CD4-positive, alpha-beta T cell treated with Interleukin-6 for 4 hours (primary cell): ENCODE measurements around the gene BDH1.

Experiments used
- DNase-seq: peaks from one replicate; pipeline ENCODE4 v3.0.0-alpha.2; 2020; ENCODE audit warnings: mixed read lengths

BDH1 gene

DNA sequence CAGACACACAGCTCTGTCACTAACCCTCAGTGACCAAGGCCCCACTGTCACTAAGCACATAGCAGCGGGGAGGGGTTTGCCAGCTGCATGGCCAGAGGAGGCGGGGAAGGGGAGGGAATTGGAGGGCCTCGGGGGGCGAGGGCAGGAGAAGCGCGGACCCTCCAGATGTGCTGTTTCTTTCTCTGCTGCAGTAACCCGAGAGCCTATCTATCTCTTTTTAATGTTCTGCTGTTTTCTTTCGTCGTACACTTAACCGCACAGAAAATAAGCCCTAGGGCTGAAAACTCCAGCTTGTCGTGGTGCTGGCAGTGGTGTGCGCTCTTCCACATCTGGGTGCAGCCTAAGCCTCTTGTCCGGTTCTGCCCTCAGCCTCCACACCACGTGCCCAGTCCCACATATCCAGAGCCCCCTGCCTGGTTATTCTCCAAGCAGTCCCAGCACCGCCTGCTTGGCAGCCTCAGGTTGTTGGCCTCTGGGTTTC, 51.1 kb downstream of the BDH1 start:
- DNase-seq, result no peak

DNA sequence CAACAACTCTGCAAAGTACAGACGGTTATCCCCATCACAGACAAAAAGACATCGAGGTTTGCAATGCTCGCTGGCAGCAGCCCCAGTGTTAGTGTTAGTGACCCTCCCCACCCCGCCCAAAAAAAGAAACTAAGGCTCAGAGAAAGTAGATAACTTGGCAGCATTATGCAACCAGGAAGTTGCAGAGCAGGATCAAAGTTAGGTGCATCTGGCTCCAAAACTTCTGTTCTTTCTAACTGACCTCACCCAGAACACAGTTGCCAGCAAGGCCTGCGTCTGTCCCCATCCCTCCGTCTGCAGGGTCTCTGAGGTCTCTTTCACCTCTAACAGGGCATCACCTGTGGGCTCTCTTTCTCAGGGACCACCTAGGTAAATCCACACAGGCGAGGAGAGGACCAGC, 51.5 kb downstream of the BDH1 start:
- no peak for DNase-seq

DNA sequence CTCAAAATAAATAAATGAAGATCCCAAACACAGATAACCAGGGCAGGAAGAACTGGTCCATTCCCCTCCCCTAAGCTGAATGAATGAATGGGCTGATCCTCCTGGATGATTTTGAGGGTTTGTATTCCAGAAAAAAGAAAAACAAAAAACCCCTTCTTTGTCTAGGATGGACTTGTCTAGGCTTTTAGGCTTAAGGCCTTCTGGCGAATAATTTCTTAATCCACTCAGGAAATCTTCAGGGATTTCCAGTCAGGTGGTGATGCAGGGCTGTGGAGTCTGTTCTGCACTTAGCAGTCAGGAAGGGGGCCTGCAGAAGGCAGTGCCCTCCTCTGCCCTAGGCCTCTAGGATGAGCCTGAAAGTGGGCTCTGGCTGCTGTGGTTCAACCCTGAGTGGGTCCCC, 52.1 kb downstream of the BDH1 start:
- DNase-seq, result no peak

DNA sequence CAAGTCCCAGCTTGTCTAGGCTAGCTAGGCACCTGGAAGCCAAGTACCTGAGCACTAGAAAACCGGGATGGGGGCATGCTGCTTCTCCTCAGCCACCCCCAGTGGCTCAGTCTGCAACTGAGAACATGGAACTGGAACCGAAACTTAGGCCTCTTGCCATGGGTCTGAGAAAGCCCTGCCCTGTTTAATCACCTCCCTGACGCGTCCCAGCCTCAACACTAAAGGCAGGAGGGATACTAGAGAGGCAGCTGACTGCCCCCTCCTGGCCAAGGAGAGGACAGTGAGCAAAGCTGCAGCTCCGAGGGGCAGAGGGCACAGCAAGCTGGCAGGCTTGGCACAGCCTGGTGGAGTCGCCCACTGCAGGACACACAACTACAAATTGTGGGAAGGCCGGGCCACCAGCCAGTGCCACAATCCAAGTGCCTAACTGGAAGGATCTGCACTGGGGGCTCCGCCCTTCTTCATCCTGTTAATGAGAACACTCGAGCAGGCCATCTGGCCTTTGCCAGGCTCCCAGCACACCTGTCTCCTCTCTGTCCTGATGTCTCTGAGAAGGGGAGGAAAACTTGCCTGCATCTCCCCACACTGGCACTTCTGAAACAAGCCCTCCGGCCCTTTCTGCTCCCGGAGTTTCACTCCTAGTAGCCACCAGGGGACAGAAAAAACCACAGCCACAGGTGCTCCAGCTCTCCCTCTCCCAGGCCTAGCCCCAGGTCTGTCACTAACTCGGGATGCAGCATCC, 53.7 kb downstream of the BDH1 start:
- DNase-seq, result peak; percentile 53

DNA sequence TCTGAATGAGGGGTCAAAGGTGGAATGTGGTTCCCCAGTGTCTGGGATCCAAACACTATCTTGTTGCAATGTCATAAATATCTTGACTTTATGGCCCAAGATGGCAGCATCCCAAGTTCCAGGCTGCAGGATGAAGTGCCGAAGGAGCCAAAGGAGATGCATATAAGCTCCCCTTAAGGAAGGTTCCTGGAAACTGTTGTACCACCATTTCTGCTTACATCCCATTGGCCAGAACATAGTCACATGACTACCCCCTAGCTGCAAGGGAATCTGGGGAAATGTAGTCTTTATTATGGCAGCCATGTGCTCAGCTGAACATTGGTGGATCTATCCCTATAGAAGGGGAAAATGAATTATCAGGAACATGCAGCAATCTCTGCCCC, 54.3 kb downstream of the BDH1 start:
- DNase-seq, result no peak

DNA sequence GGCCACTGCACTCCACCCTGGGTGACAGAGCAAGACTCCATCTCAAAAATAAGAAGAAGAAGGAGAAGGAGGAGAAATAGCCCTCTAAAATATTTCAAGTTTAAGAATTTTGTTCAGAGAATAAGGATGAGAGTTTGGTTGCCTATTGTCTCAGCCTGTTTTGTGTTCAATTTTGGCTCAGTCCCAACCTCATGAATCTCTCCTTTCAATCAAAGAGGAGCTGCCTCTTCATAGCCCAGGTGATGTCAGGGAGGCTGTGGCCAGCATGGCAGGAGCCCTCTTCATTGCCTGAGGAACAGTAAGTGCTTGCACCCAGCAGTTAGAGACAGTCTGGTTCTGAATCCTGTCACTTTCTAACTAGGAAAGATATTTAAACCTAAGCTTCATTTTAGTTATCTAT, 55.0 kb downstream of the BDH1 start:
- DNase-seq, result no peak

DNA sequence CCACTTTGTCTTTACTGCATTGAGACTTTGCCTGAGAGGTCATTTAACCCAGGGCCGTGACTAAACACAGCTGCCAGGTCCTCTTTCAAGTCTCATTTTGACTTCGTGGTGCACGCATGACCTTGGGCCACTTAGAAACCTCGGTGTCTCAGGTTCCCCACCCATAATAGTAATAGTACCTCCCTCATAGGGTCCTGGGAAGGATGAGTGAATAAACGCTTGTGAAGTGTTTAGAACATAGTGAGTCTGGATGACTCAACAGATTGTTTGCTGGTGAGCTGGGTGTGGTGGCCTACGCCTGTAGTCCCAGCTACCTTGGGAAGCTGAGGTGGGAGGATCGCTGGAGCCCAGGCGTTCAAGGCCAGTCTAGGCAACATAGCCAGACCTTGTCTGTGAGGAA, 56.3 kb downstream of the BDH1 start:
- no peak for DNase-seq

DNA sequence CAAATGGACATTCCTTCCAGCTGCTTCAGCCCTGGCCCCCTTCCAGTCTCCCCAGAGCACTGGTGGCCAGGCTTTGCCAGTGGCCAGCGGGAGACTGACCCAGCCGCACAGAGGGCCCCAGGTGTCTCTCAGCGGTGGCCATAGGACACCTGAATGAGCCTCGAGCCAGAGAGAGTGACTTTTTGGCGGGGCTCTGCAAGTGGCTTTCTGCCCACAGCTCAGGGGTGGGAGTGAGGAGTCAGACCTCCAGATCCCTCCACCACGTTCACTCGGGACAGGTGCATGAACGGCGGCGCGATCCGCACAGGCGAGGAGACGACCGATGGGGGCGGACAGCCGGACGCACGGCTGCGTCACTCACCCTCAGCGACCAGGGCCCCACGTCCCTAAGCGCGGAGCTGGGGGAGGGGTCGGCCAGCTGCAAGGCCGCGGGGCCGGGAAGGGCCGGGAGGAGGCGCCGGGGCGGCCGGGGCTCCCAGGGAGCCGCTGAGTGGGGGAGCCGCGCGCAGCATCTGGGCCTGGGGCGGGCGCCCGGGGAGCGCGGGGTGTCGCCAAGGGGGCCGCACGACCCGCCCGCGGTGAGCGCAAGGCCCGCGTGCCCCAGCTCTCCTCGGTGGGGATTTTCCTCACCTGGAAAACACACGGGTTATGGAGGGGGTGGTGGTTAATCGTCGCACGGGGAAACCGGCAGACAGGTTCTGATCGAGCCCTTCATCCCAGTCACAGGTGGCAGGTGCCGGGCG, 57.1 kb downstream of the BDH1 start:
- DNase-seq, result no peak

DNA sequence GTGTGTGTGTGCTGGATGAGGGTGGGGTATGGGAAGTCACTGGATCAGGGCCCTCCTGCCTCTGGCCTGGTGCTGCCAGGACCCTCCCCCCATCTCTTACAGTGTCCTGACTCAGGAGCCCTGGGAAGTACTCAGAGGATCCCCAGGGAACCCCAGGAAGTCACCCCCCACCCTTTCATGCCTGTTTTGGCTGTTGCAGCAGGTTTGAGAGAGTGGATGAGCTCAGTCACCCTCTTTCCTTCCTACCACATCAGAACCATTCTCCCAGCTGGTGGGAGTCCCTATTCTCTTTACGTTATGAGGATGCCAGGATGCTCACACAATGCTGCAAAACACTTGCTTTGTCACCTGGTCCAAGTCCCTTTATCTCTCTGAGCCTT, 59.0 kb downstream of the BDH1 start:
- DNase-seq, result no peak

DNA sequence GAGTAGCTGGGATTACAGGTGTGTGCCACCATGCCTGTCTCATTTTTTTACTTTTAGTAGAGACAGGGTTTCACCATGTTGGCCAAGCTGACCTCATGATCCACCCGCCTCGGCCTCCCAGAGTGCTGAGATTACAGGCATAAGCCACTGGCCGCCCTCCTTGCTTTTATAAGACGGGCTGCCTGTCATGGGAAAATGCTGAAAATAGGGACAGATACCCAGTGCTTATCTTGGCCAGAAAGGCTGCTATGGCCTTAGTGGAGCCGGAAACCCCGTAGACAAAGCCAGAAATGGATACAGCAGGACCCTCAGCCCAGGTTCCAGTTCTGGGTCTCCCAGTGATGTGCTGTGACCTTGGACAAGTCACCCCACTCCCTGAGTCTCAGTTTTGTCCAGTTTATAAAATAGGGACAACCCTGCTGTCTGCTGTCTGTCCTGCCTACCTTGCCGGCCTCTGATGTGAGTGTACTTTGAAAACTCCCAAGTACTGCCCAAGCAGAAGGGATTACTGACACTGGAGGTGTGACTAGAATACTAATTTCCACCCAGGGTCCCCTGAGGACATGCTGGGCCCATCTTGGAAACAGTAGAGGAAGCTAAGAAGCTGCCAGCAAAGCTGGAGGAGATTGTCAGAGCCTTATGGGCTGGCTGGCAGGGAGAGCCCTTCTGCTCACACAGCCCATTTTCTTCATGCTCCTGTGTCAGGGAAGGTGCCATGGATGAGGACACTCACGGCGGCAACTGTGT, 59.6 kb downstream of the BDH1 start:
- no peak for DNase-seq

DNA sequence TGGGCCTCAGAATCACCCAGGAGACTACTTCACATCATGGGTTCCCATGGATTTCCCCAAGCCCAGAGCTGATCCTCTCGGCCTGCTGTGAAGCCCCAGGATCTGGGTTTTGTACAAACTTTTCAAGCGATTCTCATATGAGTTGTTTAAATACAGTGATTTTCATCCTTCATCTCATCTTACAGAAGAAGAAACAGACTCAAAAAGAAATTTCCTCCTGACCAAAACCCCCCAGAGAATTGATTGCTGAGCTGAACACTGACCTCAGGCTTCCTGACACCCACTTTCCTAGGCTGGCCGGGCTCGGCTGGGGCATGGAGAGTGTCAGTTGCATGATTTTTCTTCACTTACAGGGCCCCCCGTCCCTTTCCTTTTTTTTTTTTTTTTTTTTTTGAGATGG, 60.3 kb downstream of the BDH1 start:
- no peak for DNase-seq

DNA sequence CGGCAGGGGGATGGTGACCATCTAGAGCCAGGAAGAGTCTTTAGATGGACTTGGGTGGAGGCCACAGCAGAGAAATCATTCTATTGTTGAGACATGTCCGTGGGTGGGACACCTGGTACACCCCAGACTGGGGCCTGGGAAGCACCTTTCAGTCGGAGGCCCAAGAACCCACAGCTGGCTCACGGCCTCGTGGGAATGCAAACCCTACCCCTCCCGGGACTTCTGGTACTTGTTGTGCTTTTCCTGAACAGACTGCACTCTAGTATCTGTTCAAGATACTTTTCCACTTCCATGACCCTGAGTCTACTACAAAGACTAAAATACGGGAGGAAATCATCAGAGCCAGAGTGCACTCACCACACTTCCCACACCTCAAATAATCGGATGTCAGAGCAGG, 60.7 kb downstream of the BDH1 start:
- DNase-seq, result no peak

DNA sequence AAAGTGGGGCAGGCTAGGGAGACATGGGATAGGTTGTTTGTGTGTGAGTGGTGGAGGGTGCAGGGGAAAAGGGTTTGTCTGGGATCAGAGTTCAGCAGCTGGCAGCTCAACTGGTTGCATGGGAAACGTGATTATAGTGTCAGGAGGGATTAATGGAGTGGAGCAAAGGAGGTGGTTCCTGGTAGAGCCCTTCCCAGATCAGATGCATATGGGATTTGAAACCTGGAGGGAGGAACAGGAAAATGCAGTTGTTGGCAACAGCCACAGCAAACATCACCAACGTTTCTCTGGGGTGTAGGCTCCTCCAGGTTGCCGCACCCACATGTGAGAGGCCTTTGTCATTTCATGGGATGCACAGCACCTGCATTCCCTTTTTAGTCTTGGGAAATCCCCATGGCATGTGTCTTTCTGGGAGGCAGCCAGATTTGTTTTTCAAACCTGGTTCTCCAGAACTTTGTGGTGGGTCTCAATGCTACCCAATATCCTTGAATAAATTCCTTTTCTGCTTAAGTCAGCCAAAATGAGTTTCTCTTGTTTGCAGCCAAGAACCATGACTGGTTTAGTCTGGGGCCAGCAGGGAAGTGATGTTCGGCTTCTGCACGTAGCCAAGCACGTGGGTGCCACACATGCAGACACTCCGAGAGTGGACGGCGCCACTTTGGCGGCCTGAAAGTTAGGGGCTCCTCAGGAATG, 61.3 kb downstream of the BDH1 start:
- DNase-seq, result no peak

DNA sequence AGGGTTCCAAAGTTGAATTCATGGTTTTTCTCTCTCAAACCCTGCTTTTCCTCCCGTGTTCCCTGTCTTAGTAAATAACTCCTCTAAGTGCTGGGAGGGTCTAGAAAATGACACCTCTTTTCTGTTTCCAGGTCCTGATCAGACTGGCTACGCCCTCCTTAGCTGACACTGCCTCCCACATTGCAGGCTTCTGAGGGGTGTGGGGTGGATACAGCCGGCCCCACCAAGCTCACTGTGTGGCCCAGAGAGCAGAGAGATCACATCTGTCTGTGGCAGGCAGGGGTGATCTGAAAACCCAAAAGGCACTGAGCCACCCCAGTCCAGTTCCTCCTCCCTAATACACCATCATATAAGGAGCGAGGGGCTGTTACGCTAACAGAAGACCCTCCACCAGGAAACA, 62.7 kb downstream of the BDH1 start:
- DNase-seq, result no peak

DNA sequence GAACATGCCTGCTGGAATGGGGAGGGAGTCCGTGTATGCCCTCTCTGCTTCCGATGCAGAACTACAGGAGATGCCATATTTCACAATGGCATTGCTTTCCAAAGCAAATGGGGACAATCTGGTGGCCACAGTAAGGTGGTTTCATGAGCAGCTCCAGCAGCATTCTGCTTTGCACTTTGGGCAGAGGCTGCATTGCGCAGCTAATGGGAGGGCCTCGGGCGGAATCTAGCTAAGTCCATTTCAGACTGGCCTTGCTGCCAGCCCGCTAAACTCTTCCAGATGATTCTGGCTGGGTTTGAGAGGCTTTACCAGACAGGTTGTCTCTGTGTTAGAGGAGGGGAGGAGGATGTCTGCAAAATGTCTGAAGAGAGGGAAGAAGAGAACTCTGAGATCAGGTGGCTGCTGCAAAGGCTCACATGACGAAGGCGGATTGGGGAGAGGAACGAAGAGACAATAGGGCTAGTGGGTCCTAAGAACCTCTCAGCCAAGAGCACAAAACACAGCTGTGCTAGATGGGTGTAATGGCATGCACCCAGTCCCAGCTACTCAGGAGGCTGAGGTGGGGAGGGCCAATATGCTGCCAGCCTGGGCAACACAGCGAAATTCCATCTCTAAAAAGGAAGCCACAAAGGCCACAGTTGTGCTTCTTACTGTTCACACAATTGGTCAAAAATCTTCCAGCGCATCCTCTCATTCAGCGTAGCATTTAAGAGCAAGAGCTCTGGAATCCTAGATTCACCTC, 63.7 kb downstream of the BDH1 start:
- no peak for DNase-seq

DNA sequence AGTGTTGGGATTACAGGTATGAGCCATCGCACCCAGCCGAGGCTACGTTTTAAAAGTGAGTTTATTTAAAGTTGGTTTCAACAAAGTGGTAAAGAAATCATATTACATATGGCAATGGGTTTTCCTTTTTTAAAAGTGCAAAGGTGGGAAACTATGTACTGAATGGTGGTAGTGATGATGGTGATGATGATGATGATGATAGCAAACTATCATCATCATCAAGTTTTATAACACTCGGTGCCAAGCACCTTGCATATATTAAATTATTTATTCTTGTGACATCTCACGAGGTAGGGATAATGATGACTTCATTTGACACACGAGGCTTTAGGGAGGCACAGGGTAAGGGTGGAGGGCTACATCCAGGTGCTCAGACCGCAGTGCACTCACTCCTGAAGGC, 64.3 kb downstream of the BDH1 start:
- DNase-seq, result no peak

DNA sequence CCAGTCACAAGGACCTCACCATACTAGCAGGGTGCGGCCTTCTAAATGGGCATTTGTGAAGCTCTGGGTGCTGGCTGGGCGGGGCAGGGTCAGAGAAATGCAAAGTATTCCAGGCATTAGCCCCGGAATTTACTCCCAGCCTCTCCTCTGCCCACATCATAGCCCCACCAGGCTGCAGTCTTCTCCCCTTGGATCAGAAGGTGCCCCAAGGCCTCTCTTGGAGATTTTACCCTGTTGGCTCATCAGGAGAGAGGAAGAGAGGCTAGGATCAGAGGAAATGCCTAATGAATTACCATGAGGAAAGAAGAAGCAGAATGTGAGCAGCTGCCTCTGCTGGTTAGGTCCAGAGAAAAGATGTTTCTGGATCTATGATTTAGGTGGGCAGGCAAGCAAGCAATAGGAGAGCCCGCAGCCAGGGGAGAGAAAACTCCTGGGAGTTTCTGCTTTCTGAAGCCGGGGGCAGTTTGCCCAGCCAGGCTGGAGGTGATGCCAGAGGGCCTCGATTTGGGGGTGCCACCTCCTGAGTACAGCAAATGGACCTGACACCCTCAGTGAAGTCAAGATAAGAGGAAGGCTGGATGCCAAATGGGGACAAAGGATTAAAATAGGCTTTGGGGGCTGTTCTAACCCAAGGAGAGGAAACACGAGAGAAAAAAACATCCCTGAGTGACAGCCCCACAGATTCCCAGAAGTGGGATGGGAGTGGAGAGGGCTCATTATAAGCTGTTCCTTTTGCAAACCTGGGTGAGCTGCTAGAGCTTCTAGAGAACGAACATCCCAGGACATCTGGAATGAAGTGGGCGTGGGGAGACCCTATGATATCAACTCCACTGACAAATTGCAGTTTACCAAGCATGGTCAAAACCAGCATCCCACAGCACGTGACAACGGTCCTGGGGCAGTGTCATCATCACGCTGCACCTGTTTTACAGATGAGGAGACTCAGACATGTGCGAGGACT, 65.4 kb downstream of the BDH1 start:
- no peak for DNase-seq

DNA sequence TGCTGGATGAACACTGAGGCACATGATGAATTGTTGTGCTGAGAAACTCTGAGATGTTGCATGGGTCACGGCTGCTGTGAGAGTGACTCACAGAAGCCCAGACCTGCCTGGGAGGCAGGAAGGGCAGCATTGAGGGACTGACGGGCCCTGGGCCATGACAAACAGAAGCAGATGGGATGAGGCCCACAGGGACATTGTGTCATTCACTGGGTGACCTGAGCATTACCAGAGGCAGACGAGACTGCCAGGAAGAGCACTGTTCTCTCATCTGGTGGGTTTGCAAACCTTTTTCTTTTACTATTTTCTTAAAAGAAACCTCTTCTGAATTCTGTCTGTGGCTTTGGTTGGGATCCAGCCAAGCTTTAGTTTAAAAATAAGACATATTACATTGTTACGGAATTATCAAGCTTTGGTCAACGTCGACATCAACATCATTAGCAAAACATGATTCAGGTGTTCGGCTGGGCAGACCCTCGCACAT, 67.8 kb downstream of the BDH1 start:
- DNase-seq, result no peak

DNA sequence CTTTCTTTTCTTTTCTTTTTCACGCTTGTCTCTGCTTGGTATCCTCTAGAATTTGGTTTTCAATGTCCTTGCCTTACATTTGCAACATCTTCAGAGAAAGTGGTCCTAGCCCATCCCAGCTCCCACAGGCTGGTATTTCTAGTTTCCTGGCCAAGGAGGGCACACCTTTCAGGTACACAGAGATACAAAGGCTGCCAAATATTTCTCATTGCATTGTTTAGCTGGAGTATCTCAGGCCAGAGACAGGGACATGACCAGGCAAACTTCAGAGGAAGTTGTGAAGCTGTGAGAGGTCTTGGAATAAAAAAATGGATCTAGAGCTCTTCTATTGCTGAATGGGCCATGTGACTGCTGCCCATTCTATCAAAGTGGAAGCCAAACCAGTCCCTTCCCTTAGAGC, 68.9 kb downstream of the BDH1 start:
- DNase-seq, result no peak

DNA sequence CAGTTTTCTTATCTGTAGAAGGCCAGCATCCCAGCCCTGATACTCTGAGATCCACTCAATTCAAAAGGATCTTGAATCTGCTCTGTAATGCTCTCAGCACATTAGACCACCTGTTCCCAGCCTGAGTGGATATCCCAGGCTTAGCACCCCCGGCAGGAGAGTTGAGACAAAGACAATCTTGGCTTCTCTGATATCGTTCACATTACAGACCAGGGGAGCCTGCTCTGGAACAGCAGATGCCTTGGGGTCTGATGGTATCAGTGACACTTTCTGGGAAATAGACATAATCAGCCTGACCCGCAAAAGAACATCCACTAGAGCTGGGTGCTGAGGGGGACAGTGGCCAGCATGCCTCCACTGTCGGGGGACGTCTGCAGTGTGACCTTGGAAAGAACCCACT, 70.6 kb downstream of the BDH1 start:
- no peak for DNase-seq

DNA sequence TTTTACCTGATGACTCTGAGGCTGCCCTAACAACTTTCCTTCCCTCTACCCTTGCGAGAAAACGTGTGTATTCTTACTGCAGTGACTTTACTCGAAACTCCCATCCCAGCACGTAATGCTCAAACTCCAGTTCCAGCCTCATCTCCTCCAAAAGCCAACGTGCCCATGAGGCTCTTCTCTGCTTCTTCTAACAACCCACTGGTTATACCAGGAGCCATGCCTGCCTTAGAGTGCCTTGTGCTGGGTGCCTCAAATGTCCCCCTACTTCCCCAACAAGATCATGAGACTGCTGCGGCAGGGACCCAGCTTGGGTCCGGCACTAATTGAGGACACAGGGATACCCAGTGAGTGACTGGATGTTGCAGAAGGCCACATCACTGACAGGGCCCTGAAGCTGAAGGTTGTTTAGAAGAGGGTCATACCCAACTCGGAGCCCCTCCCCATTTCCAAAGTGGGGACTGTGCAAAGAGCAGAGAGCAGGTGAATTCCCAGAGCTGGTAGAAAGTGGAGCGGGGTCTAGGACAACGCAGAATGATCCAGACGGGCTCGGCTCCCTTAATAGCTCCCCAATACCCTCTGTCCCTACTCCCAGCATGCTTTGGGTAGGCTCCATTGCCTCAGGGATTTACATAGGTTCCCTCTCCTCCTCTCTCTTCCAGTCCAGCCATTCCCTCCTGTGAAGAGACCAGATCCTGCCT, 71.4 kb downstream of the BDH1 start:
- DNase-seq, result no peak
